Kidney (tissue), 14 donors: ENCODE data around the gene PGM1. TPM values are rescaled to one million over a fixed set of nuclear protein-coding genes. Genes with fewer than 3 reads are reported as not detected.
A peak's percentile ranks its signal among the peaks of the same experiment; 100 is the strongest.

Source experiments
- DNase-seq, 5 donors: peaks; one replicate each; pipeline ENCODE4 v3.0.0-alpha.2; 2013 to 2020
- FAIRE-seq: peaks from 2 replicates; lab custom pipeline; 2012; peaks lifted over from hg19 to GRCh38; lab: Jason Lieb, UNC
- H3K27ac ChIP-seq, 2 donors: one replicate each; pipeline ENCODE4 v1.7.0; 2013; ENCODE audit warnings: low read depth in 2 of 2, low read length in 2 of 2, inconsistent platforms in 1 of 2
- H3K27me3 ChIP-seq: one replicate; pipeline ENCODE4 v1.7.1; 2013; ENCODE audit warnings: low read length, inconsistent platforms; ENCODE audit not compliant: control insufficient read depth, insufficient read depth
- H3K36me3 ChIP-seq, 3 donors: one replicate each; pipeline versions ENCODE4 v1.7.0 to v1.7.1; 2013; ENCODE audit warnings: low read length in 3 of 3, control low read depth in 1 of 3, inconsistent platforms in 1 of 3; ENCODE audit not compliant: insufficient read depth in 3 of 3, control insufficient read depth in 2 of 3
- H3K4me1 ChIP-seq, 3 donors: one replicate each; pipeline versions ENCODE4 v1.7.0 to v1.7.1; 2013; ENCODE audit warnings: low read length in 3 of 3, inconsistent platforms in 1 of 3, low read depth in 1 of 3; ENCODE audit not compliant: control insufficient read depth in 2 of 3, insufficient read depth in 2 of 3
- H3K4me3 ChIP-seq, 3 donors: one replicate each; pipeline versions ENCODE4 v1.7.0 to v1.8.1; 2013; ENCODE audit warnings: low read length in 3 of 3, control low read depth in 1 of 3, inconsistent platforms in 1 of 3
- H3K9ac ChIP-seq, 3 donors: one replicate each; pipeline versions ENCODE4 v1.7.0 to v1.7.1; 2013; ENCODE audit warnings: low read length in 3 of 3, control low read depth in 1 of 3, inconsistent platforms in 1 of 3
- H3K9me3 ChIP-seq, 3 donors: one replicate each; pipeline versions ENCODE4 v1.7.0 to v1.7.1; 2013; ENCODE audit warnings: low read length in 3 of 3, control low read depth in 1 of 3, inconsistent platforms in 1 of 3; ENCODE audit not compliant: control insufficient read depth in 2 of 3, insufficient read depth in 1 of 3
- intact Hi-C: fragments of 100-400 bp; cut with DNase I; formaldehyde crosslinking; loops from one replicate; pipeline ENCODE4 v1.11.1; 2022
- polyA plus RNA-seq: library from polyadenylated mRNA; stranded (reverse); fragments of 350-450 nt; fragmentation: Illumina TruSeq; extraction: RNeasy Lipid Tissue Mini Kit (QIAGEN cat#74804); gene quantifications from one replicate; pipeline ENCODE4 v1.2.3, GENCODE V29; 2014; ENCODE audit warnings: low read depth, low replicate concordance; ENCODE audit not compliant: insufficient read depth
- total RNA-seq: library from RNA; stranded (reverse); fragmentation: NEBNext Ultra II Directional; extraction: Animal tissue kit (Norgen Biotek cat#: 25700); gene quantifications from one replicate; pipeline ENCODE4 v1.2.1, GENCODE V29; 2021
- TF ChIP-seq, protein P1 (sequence below): IDR thresholded peaks from 3 replicates; pipeline ENCODE4 v1.5.1; 2012; ENCODE audit warnings: mild to moderate bottlenecking, moderate library complexity, borderline replicate concordance; ENCODE audit not compliant: insufficient read depth; ENCODE audit errors: extremely low read depth
- donor health status: control.
- donor health status: control.
- donor health status: control.
- donor health status: control.
- donor health status: control.
- donor health status: DM: yes; HTN: yes; CAD: no.
- donor health status: Normal renal cell carcinoma (clear cell type).

PGM1 gene
- total and polyA plus RNA-seq, 2 donors from 2014 or later = 40.3 to 59.3 TPM

DNA sequence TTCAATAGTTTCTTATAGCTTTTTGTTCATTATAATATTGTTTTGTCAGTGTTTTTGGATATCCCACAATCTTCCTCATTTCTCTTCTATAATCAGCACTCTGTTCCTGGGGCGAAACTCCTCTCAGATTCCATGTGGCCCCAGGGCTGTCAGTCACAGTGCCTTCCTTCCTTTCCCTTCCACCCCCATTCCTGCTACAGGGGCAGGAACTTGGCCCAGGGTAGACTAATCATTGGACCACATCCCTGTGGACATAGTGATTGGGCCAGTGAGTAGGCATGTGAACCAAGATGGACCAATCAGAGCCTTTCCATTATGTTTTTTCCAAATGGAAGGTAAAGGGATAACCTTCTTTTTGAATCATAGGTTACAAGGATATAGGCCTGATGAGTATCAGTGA, 78.3 kb downstream of the PGM1 start:
- Histone ChIP-seq H3K9ac (no peak overlapping the region), H3K27ac (no peak overlapping the region), H3K36me3 (no peaks in the 10 kb centered on the region), H3K4me1 (peaks cover 0 to 8% (median 0%) of the 10 kb centered on the region in 3 donors), H3K27me3 (no peaks in the 10 kb centered on the region), H3K9me3 (no peaks in the 10 kb centered on the region), H3K4me3 (no peak overlapping the region)
- DNase-seq (no peak), FAIRE-seq (no peak)
- intact Hi-C loops = loop anchor here (10.0 kb wide), 1 partner anchor 573 kb away; no protein-coding TSS in a partner anchor
- TF ChIP-seq, protein P1, sequence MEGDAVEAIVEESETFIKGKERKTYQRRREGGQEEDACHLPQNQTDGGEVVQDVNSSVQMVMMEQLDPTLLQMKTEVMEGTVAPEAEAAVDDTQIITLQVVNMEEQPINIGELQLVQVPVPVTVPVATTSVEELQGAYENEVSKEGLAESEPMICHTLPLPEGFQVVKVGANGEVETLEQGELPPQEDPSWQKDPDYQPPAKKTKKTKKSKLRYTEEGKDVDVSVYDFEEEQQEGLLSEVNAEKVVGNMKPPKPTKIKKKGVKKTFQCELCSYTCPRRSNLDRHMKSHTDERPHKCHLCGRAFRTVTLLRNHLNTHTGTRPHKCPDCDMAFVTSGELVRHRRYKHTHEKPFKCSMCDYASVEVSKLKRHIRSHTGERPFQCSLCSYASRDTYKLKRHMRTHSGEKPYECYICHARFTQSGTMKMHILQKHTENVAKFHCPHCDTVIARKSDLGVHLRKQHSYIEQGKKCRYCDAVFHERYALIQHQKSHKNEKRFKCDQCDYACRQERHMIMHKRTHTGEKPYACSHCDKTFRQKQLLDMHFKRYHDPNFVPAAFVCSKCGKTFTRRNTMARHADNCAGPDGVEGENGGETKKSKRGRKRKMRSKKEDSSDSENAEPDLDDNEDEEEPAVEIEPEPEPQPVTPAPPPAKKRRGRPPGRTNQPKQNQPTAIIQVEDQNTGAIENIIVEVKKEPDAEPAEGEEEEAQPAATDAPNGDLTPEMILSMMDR = no peak

DNA sequence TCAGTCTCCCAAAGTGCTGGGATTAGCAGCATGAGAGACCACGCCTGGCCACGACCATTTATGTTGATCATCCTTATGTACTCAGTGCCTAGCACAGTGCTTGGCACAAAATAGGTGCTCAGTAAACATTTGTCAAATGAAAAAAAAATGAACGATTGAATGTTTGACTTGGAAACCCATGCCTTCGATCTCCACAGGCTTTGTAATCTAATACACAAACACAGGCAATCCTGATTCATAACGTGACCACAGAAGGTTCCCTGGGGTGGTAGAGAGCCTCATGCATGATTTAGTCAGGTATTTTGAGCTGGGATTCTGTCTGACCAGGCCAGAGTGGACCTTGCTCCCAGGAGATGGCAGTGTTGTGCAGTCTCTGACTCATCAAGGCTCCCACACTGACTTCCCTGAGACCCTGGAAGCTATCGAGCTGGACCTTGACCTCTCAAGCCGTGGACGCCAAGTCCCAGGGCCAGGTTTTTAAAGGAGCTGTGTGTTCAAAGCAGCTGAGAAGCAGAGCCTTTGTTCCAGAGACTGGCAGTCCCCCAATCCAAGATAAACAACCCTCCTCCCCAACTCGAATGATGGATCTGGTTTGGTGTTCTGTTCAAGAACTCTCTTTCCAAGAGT, 81.1 kb downstream of the PGM1 start:
- intact Hi-C loops = loop anchor here (10.0 kb wide), 1 partner anchor 570 kb away; no protein-coding TSS in a partner anchor
- DNase-seq (peak; percentile 75 to 95 (median 83)), FAIRE-seq (peak; percentile 67)
- Histone ChIP-seq H3K4me1 (peaks cover 0 to 8% (median 0%) of the 10 kb centered on the region in 3 donors), H3K9ac (no peak overlapping the region), H3K9me3 (no peaks in the 10 kb centered on the region), H3K36me3 (no peaks in the 10 kb centered on the region), H3K27me3 (no peaks in the 10 kb centered on the region), H3K4me3 (no peak overlapping the region), H3K27ac (no peak overlapping the region)
- TF ChIP-seq, protein P1 = peak; percentile 68

DNA sequence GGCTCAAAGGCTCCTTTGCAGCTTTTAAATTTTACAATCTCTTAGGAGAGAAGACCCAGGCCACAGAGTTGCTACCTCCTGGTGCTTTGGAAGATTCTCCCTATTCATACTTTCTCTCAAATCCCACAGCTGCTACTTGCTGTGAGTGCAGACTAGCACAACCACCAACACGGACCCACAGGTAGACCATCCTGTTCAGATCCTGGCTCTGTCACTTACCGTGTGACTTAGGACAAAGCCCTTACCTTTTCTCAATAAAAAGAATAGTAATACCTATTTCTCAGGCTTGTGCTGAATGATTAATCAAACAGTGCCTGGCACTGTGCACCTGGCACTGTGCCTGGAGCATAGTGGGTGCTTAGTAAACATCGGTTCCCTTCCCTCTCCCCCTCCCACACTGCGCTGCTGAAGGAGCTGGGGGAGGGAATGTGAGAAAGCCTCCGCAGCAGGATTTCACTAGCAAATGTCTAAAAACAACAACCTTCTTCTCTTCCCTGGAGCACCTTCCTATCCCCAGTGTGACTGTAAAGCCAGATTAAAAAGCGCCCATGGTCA, 81.7 kb downstream of the PGM1 start:
- no peak overlapping the region for H3K4me3 ChIP-seq
- FAIRE-seq (no peak), DNase-seq (peak in 1 of 5 donors; percentile 26)
- no peak overlapping the region for H3K27ac ChIP-seq
- no peaks in the 10 kb centered on the region for H3K36me3 ChIP-seq
- TF ChIP-seq, protein P1 = no peak
- no peaks in the 10 kb centered on the region for H3K27me3 ChIP-seq
- no peak overlapping the region for H3K9ac ChIP-seq
- intact Hi-C loops = loop anchor here (10.0 kb wide), 1 partner anchor 570 kb away; no protein-coding TSS in a partner anchor
- H3K9me3 ChIP-seq = no peaks in the 10 kb centered on the region
- peaks cover 0 to 8% (median 0%) of the 10 kb centered on the region in 3 donors for H3K4me1 ChIP-seq
